Measurements from ENCODE around the gene TMCO1. TPM values are rescaled to one million over a fixed set of nuclear protein-coding genes. Genes with fewer than 3 reads are reported as not detected.
"Not testable (repeated sequence)": the region's sequence is repeated elsewhere in the genome, so short reads cannot be mapped to it uniquely, and the experiment has no call there.

The TMCO1 gene
- polyA plus RNA-seq, 4 donors, result 146 to 188 (median 159) TPM

GRCh38 chr1:165688046-165688445 is 80.6 kb downstream of the TMCO1 start:
- no peak for DNase-seq (ENCODE audit: low read depth in 4 of 4, low spot score in 2 of 4)

- no peak for DNase-seq (ENCODE audit: low read depth in 4 of 4, low spot score in 2 of 4)
Measured at GRCh38 chr1:165686971-165687433, 81.7 kb downstream of the TMCO1 start.

GRCh38 chr1:165686121-165686970 is 82.3 kb downstream of the TMCO1 start:
- DNase-seq (ENCODE audit: low read depth in 4 of 4, low spot score in 2 of 4), result no peak

GRCh38 chr1:165683848-165684485 is 84.7 kb downstream of the TMCO1 start:
- no peak for DNase-seq (ENCODE audit: low read depth in 4 of 4, low spot score in 2 of 4)

DNA sequence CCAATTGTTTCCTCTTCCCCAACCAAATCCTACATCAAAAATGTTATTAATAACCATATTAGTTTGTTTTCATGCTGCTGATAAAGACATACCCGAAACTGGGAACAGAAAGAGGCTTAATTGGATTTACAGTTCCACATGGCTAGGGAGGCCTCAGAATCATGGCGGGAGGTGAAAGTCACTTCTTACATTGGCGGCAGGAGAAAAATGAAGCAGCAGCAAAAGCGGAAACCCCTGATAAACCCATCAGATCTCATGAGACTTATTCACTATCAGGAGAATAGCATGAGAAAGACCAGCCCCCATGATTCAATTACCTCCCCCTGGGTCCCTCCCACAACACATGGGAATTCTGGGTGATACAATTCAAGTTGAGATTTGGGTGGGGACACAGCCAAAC is 87.9 kb downstream of the TMCO1 start:
- not testable (repeated sequence) for DNase-seq (ENCODE audit: low read depth in 4 of 4, low spot score in 2 of 4)

GRCh38 chr1:165680303-165680702 is 88.4 kb downstream of the TMCO1 start:
- no peak for DNase-seq (ENCODE audit: low read depth in 4 of 4, low spot score in 2 of 4)

GRCh38 chr1:165679282-165680036 is 89.2 kb downstream of the TMCO1 start:
- DNase-seq (ENCODE audit: low read depth in 4 of 4, low spot score in 2 of 4), result no peak

DNA sequence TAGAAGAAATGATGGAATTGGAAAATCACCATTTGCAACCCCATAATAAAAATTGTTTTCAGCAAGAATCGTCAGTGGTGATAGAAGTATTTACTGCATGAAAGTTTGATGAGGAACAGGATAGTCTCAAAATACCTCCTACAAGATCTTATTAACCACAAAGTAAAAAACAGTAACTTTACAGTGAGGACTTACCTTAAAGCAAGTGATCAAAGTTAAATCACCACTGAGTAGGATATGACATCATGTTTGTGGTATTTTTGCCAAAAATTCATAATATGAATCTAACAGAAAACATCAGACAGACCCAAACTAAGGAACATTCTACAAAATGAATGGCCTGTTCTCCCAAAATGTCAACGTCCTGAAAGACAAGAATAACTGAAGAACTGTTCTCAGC is 90.2 kb downstream of the TMCO1 start:
- no peak for DNase-seq (ENCODE audit: low read depth in 4 of 4, low spot score in 2 of 4)

Other genes starting within 250 kb of the TMCO1 start
- gene LRRC52, start 224.9 kb downstream of the TMCO1 start, polyA plus RNA-seq (ENCODE audit: insufficient read length in 4 of 4), result under 1 TPM in 1 of 4 donors, not detected in 3; 0.08 TPM
- 100 to 1,000 TPM; 193 to 223 (median 212) TPM for gene MGST3, start 137.6 kb downstream of the TMCO1 start, polyA plus RNA-seq (ENCODE audit: insufficient read length in 4 of 4)
- 100 to 1,000 TPM in 3 of 4 donors, 10 to 100 TPM in 1; 95.5 to 116 (median 106) TPM for gene ALDH9A1, start 70.3 kb downstream of the TMCO1 start, polyA plus RNA-seq (ENCODE audit: insufficient read length in 4 of 4)
- gene UCK2, start 58.7 kb upstream of the TMCO1 start, polyA plus RNA-seq (ENCODE audit: insufficient read length in 4 of 4), result 10 to 100 TPM; 19.5 to 24.7 (median 22.7) TPM